ENCODE results near the gene TARM1. TPM values are rescaled to one million over a fixed set of nuclear protein-coding genes. Genes with fewer than 3 reads are reported as not detected.
"Not testable (repeated sequence)": the region's sequence is repeated elsewhere in the genome, so short reads cannot be mapped to it uniquely, and the experiment has no call there.

TARM1 gene
- total and polyA plus RNA-seq, 11 donors, result not detected

GRCh38 chr19:54041969-54042606 is 39.1 kb downstream of the TARM1 start:
- TF ChIP-seq CTCF (IDR thresholded peaks at IDR 0.05) (no peak), POLR2A (IDR thresholded peaks at IDR 0.05) (no peak)
- 55 to 62% (median 57%) methylated on average over 9 of the region's 9 CpGs for WGBS, 4 donors

GRCh38 chr19:54040003-54040402 is 41.2 kb downstream of the TARM1 start:
- TF ChIP-seq POLR2A (IDR thresholded peaks at IDR 0.05) (no peak), CTCF (IDR thresholded peaks at IDR 0.05) (no peak)
- Histone ChIP-seq H3K27me3 (peaks cover 0 to 14% (median 0%) of the 10 kb centered on the region in 9 donors), H3K36me3 (no peaks in the 10 kb centered on the region), H3K27ac (no peak overlapping the region), H3K4me3 (no peak overlapping the region), H3K9me3 (no peaks in the 10 kb centered on the region), H3K4me1 (no peaks in the 10 kb centered on the region)
- DNase-seq, result no peak
- no peak for ATAC-seq
- intact Hi-C loops (cut with DNase I), result no loop called here
- 81 to 83% (median 83%) methylated on average over 4 of the region's 4 CpGs for WGBS, 4 donors

More at GRCh38 chr19:54041969-54042606, 39.1 kb downstream of the TARM1 start:
- H3K9me3 ChIP-seq, result no peaks in the 10 kb centered on the region
- no peak overlapping the region for H3K27ac ChIP-seq
- intact Hi-C loops (cut with DNase I), result no loop called here
- ATAC-seq (no peak), DNase-seq (no peak)
- H3K4me1 ChIP-seq, result peaks cover 0 to 2% (median 0%) of the 10 kb centered on the region in 12 donors
- H3K36me3 ChIP-seq, result no peaks in the 10 kb centered on the region
- H3K4me3 ChIP-seq, result no peak overlapping the region
- peaks cover 0 to 24% (median 0%) of the 10 kb centered on the region in 9 donors for H3K27me3 ChIP-seq

DNA sequence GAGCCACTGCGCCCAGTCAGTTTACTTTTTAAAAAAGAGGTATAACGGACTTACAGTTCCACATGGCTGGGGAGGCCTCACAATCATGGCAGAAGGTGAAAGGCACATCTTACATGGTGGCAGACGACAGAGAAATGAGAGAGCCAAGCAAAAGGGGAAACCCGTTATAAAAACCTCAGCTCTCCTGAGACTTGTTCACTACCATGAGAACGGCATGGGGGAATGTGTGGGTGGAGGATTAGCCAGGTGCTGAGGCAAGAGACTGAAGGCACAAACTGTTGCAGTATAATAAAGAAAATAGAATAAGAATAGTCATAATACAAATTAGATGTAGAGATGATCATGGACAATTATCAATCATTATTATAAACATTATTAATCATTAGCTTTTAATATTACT is 44.6 kb downstream of the TARM1 start:
- H3K36me3 ChIP-seq; H3K9me3 ChIP-seq; H3K4me3 ChIP-seq; ATAC-seq; DNase-seq; H3K4me1 ChIP-seq; H3K27ac ChIP-seq; intact Hi-C loops (cut with DNase I); H3K27me3 ChIP-seq: not testable (repeated sequence)
- WGBS, 4 donors, result 73 to 77% (median 76%) methylated on average over 5 of the region's 5 CpGs

GRCh38 chr19:54035215-54036178 is 45.7 kb downstream of the TARM1 start:
- intact Hi-C loops (cut with DNase I), result no loop called here
- no peak for ATAC-seq
- no peaks in the 10 kb centered on the region for H3K9me3 ChIP-seq
- H3K4me3 ChIP-seq, result no peak overlapping the region
- peaks cover 0 to 7% (median 0%) of the 10 kb centered on the region in 9 donors for H3K27me3 ChIP-seq
- WGBS, 4 donors, result 50 to 66% (median 59%) methylated on average over 4 of the region's 4 CpGs
- H3K4me1 ChIP-seq, result no peaks in the 10 kb centered on the region
- TF ChIP-seq CTCF (IDR thresholded peaks at IDR 0.05) (no peak), POLR2A (IDR thresholded peaks at IDR 0.05) (no peak)
- no peak for DNase-seq
- H3K27ac ChIP-seq, result no peak overlapping the region
- no peaks in the 10 kb centered on the region for H3K36me3 ChIP-seq

All from heart left ventricle (tissue), 16 donors.